Measurements from ENCODE around the gene CENPX. TPM values are rescaled to one million over a fixed set of nuclear protein-coding genes. Genes with fewer than 3 reads are reported as not detected.

Gene CENPX
- 77.9 and 82.8 TPM in 2 replicates for total RNA-seq (2021)
- long read RNA-seq, transcript CENPX-201 (4 exons, 751 nt) = major isoform, 30 of 125 reads
- long read RNA-seq, transcript CENPX-208 (5 exons, 799 nt) = minor isoform, 6 of 125 reads
- long read RNA-seq, transcript CENPX-205 (4 exons, 752 nt) = minor isoform, 6 of 125 reads
- long read RNA-seq, transcript CENPX-202 (5 exons, 805 nt) = major isoform, 30 of 125 reads
- long read RNA-seq, partial matches to known transcripts = 29 of 125 reads
- long read RNA-seq, other reads (novel, unspliced or antisense) = 10 of 125 reads

GRCh38 chr17:82022310-82022980, at the start of gene CENPX:
TSS of gene CENPX (minus strand) at chr17:82022878. CDS start at chr17:82022861, 17 bp downstream.
- H3K4ac ChIP-seq (ENCODE audit: low read depth, low read length) = no peak within 1 kb of the TSS
- no peak within 1 kb of the TSS for H3T11ph ChIP-seq (ENCODE audit: low read length)
- H2BK120ac ChIP-seq (ENCODE audit: low read depth, low read length, poor library complexity, severe bottlenecking) = no peak within 1 kb of the TSS
- peaks cover 0 to 2% of the 10 kb centered on the region in 2 experiments; a peak in 1 of 5 replicates for H3K9me3 Mint-ChIP-seq
- H2BK5ac ChIP-seq (ENCODE audit: insufficient read length, low read length) = no peak within 1 kb of the TSS
- H2AK5ac ChIP-seq (ENCODE audit: insufficient read length, low read length) = no peak within 1 kb of the TSS
- H3K9ac ChIP-seq (ENCODE audit: extremely low read depth, insufficient read length, low read length) = peak within 1 kb of the TSS; percentile 39
- H3K79me1 ChIP-seq (ENCODE audit: insufficient read depth, low read depth, low read length, poor library complexity, severe bottlenecking) = peaks cover 5% of the 10 kb centered on the region
- H3K27me3 Mint-ChIP-seq (ENCODE audit: low read depth) = no peaks in the 10 kb centered on the region; the same call in none of the 2 replicates
- no peak within 1 kb of the TSS for H4K91ac ChIP-seq (ENCODE audit: insufficient read length, low read depth, low read length)
- WGBS (ENCODE audit: extremely low coverage, insufficient read length, low lambda C conversion rate) = no CpG with 5 or more reads among the region's 64 CpGs
- H4K5ac ChIP-seq (ENCODE audit: insufficient read length, low read depth, low read length) = no peak within 1 kb of the TSS
- peaks cover 5% of the 10 kb centered on the region for H3K23me2 ChIP-seq (ENCODE audit: insufficient read length, low read depth, low read length, poor library complexity, severe bottlenecking)
- no peak for TF ChIP-seq CTCF (conservative IDR thresholded peaks at IDR 0.05)
- no peaks in the 10 kb centered on the region for H3K4me1 ChIP-seq (ENCODE audit: insufficient read depth, low read length)
- H4K8ac ChIP-seq (replicated peaks; ENCODE audit: insufficient read length, low read depth, low read length) = no peak within 1 kb of the TSS
- H2BK12ac ChIP-seq (ENCODE audit: insufficient read length, low read depth, low read length) = no peak within 1 kb of the TSS
- 0 out of 7 replicates have a peak within 1 kb of the TSS, but pooled peaks of 1 of the 3 experiments have one; percentile 49 for H3K27ac Mint-ChIP-seq
- no peaks in the 10 kb centered on the region for H4K20me1 ChIP-seq (ENCODE audit: control insufficient read depth, insufficient read depth, insufficient read length)
- no peaks in the 10 kb centered on the region for H3K79me2 ChIP-seq (ENCODE audit: insufficient read depth, low read length)
- peaks cover 7 to 16% of the 10 kb centered on the region in 2 experiments for H3K4me1 Mint-ChIP-seq
- DNase-seq = no peak
- H3K14ac ChIP-seq (ENCODE audit: insufficient read depth, low read length) = peak within 1 kb of the TSS; percentile 67; the same call in 1 of the 2 replicates
- H3K4me3 Mint-ChIP-seq = peak within 1 kb of the TSS; percentile 79 to 88
- no peak within 1 kb of the TSS for H3K56ac ChIP-seq (ENCODE audit: insufficient read length, low read depth, low read length)
- no peaks in the 10 kb centered on the region for H3K27me3 ChIP-seq (ENCODE audit: insufficient read depth, low read length)
- no peak within 1 kb of the TSS for H2BK20ac ChIP-seq (ENCODE audit: low read depth, low read length, poor library complexity, severe bottlenecking)
- no peaks in the 10 kb centered on the region for H3K9me3 ChIP-seq (ENCODE audit: control insufficient read depth, low read depth, low read length)
- H2BK15ac ChIP-seq (ENCODE audit: low read depth, low read length) = no peak within 1 kb of the TSS
- peaks cover 5 to 12% (median 7%) of the 10 kb centered on the region in 3 experiments; a peak in 5 of 7 replicates for H3K36me3 Mint-ChIP-seq (ENCODE audit: insufficient read depth in 1 of 3, low read depth in 3 of 3)
- H3K18ac ChIP-seq (ENCODE audit: insufficient read length, low read depth, low read length) = no peak within 1 kb of the TSS
- no peak within 1 kb of the TSS for H3K23ac ChIP-seq (ENCODE audit: insufficient read length, low read depth, low read length)
- no peak within 1 kb of the TSS for H3K27ac ChIP-seq (ENCODE audit: insufficient read length, low read depth, low read length)
- H3K4me2 ChIP-seq (ENCODE audit: insufficient read depth, insufficient read length, low read length) = peak within 1 kb of the TSS; percentile 89
- H2AFZ ChIP-seq (ENCODE audit: low read length) = no peak within 1 kb of the TSS

All from H9 (cell line).